HepG2 (cell line): ENCODE measurements around the gene TXNDC12. TPM values are rescaled to one million over a fixed set of nuclear protein-coding genes. Genes with fewer than 3 reads are reported as not detected.

Source experiments
- ARHGAP35 ChIP-seq: sonication (generic); formaldehyde crosslinking; IDR thresholded peaks from 2 replicates; pipeline ENCODE4 v1.9.0; 2022; ENCODE audit warnings: mild to moderate bottlenecking, inconsistent platforms, moderate library complexity, missing genetic modification reagents, borderline replicate concordance
- ATF7 ChIP-seq, 2 experiments: fragments of 450-650 bp in 1 of 2; sonication (generic) in 1 of 2; formaldehyde crosslinking in 1 of 2; IDR thresholded peaks; 2 replicates each; pipeline versions ENCODE4 v1.4.0 to v1.6.1; 2016 to 2020; ENCODE audit warnings: antibody characterized with exemption in 1 of 2, mild to moderate bottlenecking in 1 of 2, missing genetic modification reagents in 1 of 2
- ELF1 ChIP-seq: sonication (generic); formaldehyde crosslinking; IDR thresholded peaks from 2 replicates; pipeline ENCODE4 v1.4.0; 2020; ENCODE audit warnings: missing genetic modification reagents
- FOXA3 ChIP-seq: IDR thresholded peaks from 2 replicates; pipeline ENCODE4 v1.6.1; 2016; ENCODE audit warnings: missing genetic modification reagents, missing compliant biosample characterization
- HDAC2 ChIP-seq: sonication (generic); formaldehyde crosslinking; IDR thresholded peaks from 2 replicates; pipeline ENCODE4 v1.4.0; 2020; ENCODE audit warnings: missing genetic modification reagents
- MAZ ChIP-seq, 2 experiments: sonication (generic) in 1 of 2; formaldehyde crosslinking in 1 of 2; IDR thresholded peaks; 2 replicates each; pipeline versions ENCODE4 v1.5.0 to v1.6.1; 2012 to 2020; ENCODE audit warnings: low read depth in 2 of 2, mild to moderate bottlenecking in 2 of 2, borderline replicate concordance in 1 of 2, improper control_type of control experiment in 1 of 2, low read length in 1 of 2, missing genetic modification reagents in 1 of 2, moderate library complexity in 1 of 2
- MEIS2 ChIP-seq: sonication (generic); formaldehyde crosslinking; IDR thresholded peaks from 2 replicates; pipeline ENCODE4 v1.9.0; 2021; ENCODE audit warnings: mild to moderate bottlenecking, missing genetic modification reagents
- MIXL1 ChIP-seq: IDR thresholded peaks from 2 replicates; pipeline ENCODE4 v1.6.1; 2016
- PLSCR1 ChIP-seq: sonication (generic); formaldehyde crosslinking; IDR thresholded peaks from 2 replicates; pipeline ENCODE4 v1.5.0; 2020; ENCODE audit warnings: missing genetic modification reagents, mild to moderate bottlenecking, borderline replicate concordance
- RFX1 ChIP-seq: fragments of 450-650 bp; IDR thresholded peaks from 2 replicates; pipeline ENCODE4 v1.6.1; 2017
- STAG1 ChIP-seq: sonication (generic); formaldehyde crosslinking; IDR thresholded peaks from 2 replicates; pipeline ENCODE4 v1.4.0; 2020; ENCODE audit warnings: missing genetic modification reagents
- TEAD3 ChIP-seq: optimal IDR thresholded peaks from 2 replicates; pipeline ENCODE3; 2016; ENCODE audit warnings: borderline replicate concordance
- ZFP90 ChIP-seq: sonication (generic); formaldehyde crosslinking; IDR thresholded peaks from 2 replicates; pipeline ENCODE4 v1.8.0; 2022; ENCODE audit warnings: missing genetic modification reagents, mild to moderate bottlenecking, inconsistent platforms, borderline replicate concordance
- ZIK1 ChIP-seq: sonication (generic); formaldehyde crosslinking; IDR thresholded peaks from 2 replicates; pipeline ENCODE4 v1.5.0; 2020; ENCODE audit warnings: mild to moderate bottlenecking, low read depth, missing genetic modification reagents, borderline replicate concordance
- ZMYM2 ChIP-seq: sonication (generic); formaldehyde crosslinking; IDR thresholded peaks from 2 replicates; pipeline ENCODE4 v1.8.0; 2022; ENCODE audit warnings: mild to moderate bottlenecking, missing genetic modification reagents
- ZNF143 ChIP-seq: sonication (generic); formaldehyde crosslinking; IDR thresholded peaks from 2 replicates; pipeline ENCODE4 v1.4.0; 2020; ENCODE audit warnings: missing genetic modification reagents
- ZNF276 ChIP-seq: sonication (generic); formaldehyde crosslinking; IDR thresholded peaks from 2 replicates; pipeline ENCODE4 v1.4.0; 2020; ENCODE audit warnings: mild to moderate bottlenecking, low read depth, missing genetic modification reagents
- ZNF280B ChIP-seq: sonication (generic); formaldehyde crosslinking; IDR thresholded peaks from 2 replicates; pipeline ENCODE4 v1.5.0; 2020; ENCODE audit warnings: missing genetic modification reagents, mild to moderate bottlenecking, borderline replicate concordance
- ZNF703 ChIP-seq: sonication (generic); formaldehyde crosslinking; IDR thresholded peaks from 2 replicates; pipeline ENCODE4 v1.5.1; 2020; ENCODE audit warnings: missing genetic modification reagents, mild to moderate bottlenecking, moderate library complexity, borderline replicate concordance
- ZZZ3 ChIP-seq: sonication (generic); formaldehyde crosslinking; IDR thresholded peaks from 2 replicates; pipeline ENCODE4 v1.4.0; 2020; ENCODE audit warnings: missing genetic modification reagents, mild to moderate bottlenecking, borderline replicate concordance
- polyA plus RNA-seq, 8 experiments: library from polyadenylated mRNA; depleted of rRNA in 3 of 8; stranded (reverse) in 7 of 8; unstranded in 1 of 8; fragments of >200 nt; fragmentation: Illumina TruSeq in 4 of 8; extraction: Trizol in 4 of 8; gene quantifications; 2 replicates each; pipeline versions ENCODE4 v1.2.1 to v1.2.3, GENCODE V29; 2011 to 2016; ENCODE audit warnings: low read depth in 4 of 8, missing spikeins in 1 of 8, mixed read lengths in 1 of 8; ENCODE audit not compliant: insufficient read depth in 1 of 8
- total RNA-seq, 5 experiments: library from RNA; depleted of rRNA; stranded (reverse); fragments of >200 nt; fragmentation: Illumina TruSeq; extraction: Trizol; gene quantifications; 2 replicates each; pipeline ENCODE4 v1.2.3, GENCODE V29; 2016; ENCODE audit warnings: low read depth in 1 of 5
- TF ChIP-seq, protein P1 (sequence below): IDR thresholded peaks from 2 replicates; pipeline ENCODE4 v1.6.1; 2016; ENCODE audit warnings: missing compliant biosample characterization, missing genetic modification reagents, borderline replicate concordance

The TXNDC12 gene
- total and polyA plus RNA-seq, 2 of the 13 experiments (the other 11 are each of a cell fraction or from before 2014, with no cell fraction given), result 65.6 to 67.2 TPM

- TF ChIP-seq ZNF703 (CRISPR knock-in tag) (no peak), FOXA3 (no peak), ZFP90 (CRISPR knock-in tag) (peak; percentile 68; the same call in 1 of the 2 replicates), ZIK1 (CRISPR knock-in tag) (peak; percentile 82; the same call in 1 of the 2 replicates), ZZZ3 (peak; percentile 23; the same call in 1 of the 2 replicates), RFX1 (peak; percentile 69), ELF1 (CRISPR knock-in tag) (peak; percentile 100), ZMYM2 (CRISPR knock-in tag) (no peak), MAZ (IDR thresholded peaks at IDR 0.05; ENCODE audit: borderline replicate concordance, low read depth, low read length) (no peak), MAZ (CRISPR knock-in tag; IDR thresholded peaks at IDR 0.05; ENCODE audit: low read depth) (peak; percentile 80), PLSCR1 (CRISPR knock-in tag) (no peak), ARHGAP35 (CRISPR knock-in tag) (peak; percentile 94; the same call in 1 of the 2 replicates), ZNF276 (CRISPR knock-in tag) (0 out of 2 replicates have a peak, but pooled peaks have one; percentile 77), ZNF143 (CRISPR knock-in tag) (peak; percentile 71), STAG1 (CRISPR knock-in tag) (no peak), ZNF280B (CRISPR knock-in tag) (peak; percentile 73; the same call in 1 of the 2 replicates), MEIS2 (CRISPR knock-in tag) (peak; percentile 79), TEAD3 (CRISPR knock-in tag) (peak; percentile 49), HDAC2 (CRISPR knock-in tag) (peak; percentile 71), MIXL1 (CRISPR knock-in tag) (no peak), ATF7 (IDR thresholded peaks at IDR 0.05) (no peak), ATF7 (CRISPR knock-in tag; IDR thresholded peaks at IDR 0.05) (0 out of 2 replicates have a peak, but pooled peaks have one; percentile 34)
- TF ChIP-seq, protein P1, sequence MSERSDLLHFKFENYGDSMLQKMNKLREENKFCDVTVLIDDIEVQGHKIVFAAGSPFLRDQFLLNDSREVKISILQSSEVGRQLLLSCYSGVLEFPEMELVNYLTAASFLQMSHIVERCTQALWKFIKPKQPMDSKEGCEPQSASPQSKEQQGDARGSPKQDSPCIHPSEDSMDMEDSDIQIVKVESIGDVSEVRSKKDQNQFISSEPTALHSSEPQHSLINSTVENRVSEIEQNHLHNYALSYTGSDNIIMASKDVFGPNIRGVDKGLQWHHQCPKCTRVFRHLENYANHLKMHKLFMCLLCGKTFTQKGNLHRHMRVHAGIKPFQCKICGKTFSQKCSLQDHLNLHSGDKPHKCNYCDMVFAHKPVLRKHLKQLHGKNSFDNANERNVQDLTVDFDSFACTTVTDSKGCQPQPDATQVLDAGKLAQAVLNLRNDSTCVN, result no peak
Measured at GRCh38 chr1:52033190-52034049, 21.6 kb downstream of the TXNDC12 start, which contains the start of gene KTI12 (continued).
